WTC11 (cell line): ENCODE data around the gene CLCA1. TPM values are rescaled to one million over a fixed set of nuclear protein-coding genes. Genes with fewer than 3 reads are reported as not detected.

ENCODE experiments used
- ATAC-seq: fragments of 200-7000 bp; cut with Tn5 transposase; 2 replicates; pipeline ENCODE4 v1.10.0; 2021; ENCODE audit warnings: mild to moderate bottlenecking, moderate library complexity
- CTCF ChIA-PET: fragments of 300-600 bp; sonication (Branson Sonifier 250); formaldehyde crosslinking; loops from one replicate; lab custom pipeline; 2021; ENCODE audit warnings: antibody characterized with exemption; lab: Charles Lee
- POLR2A ChIA-PET: fragments of 350-600 bp; sonication (Branson Sonifier 250); formaldehyde crosslinking; loops from one replicate; lab custom pipeline; 2021; ENCODE audit warnings: antibody characterized with exemption; lab: Charles Lee
- DNase-seq: peaks from one replicate; pipeline ENCODE4 v3.0.0; 2021; ENCODE audit warnings: low spot score
- H3K27ac Mint-ChIP-seq: 2 replicates; pipeline ENCODE4 v1.8.0; 2021; ENCODE audit warnings: mixed read lengths
- H3K27me3 Mint-ChIP-seq: 2 replicates; pipeline ENCODE4 v1.8.0; 2021; ENCODE audit warnings: low read depth, mild to moderate bottlenecking, moderate library complexity, mixed read lengths
- H3K36me3 Mint-ChIP-seq: 2 replicates; pipeline ENCODE4 v1.8.0; 2021; ENCODE audit warnings: mixed read lengths
- H3K4me1 Mint-ChIP-seq: 2 replicates; pipeline ENCODE4 v1.8.0; 2022; ENCODE audit warnings: mixed read lengths
- H3K4me3 Mint-ChIP-seq: 2 replicates; pipeline ENCODE4 v1.8.0; 2021; ENCODE audit warnings: mild to moderate bottlenecking, moderate library complexity, mixed read lengths
- H3K9me3 Mint-ChIP-seq: 2 replicates; pipeline ENCODE4 v1.8.0; 2021; ENCODE audit warnings: mixed read lengths
- CREB1 ChIP-seq: sonication (generic); formaldehyde crosslinking; IDR thresholded peaks from 2 replicates; pipeline ENCODE4 v1.8.0; 2023; ENCODE audit warnings: mild to moderate bottlenecking, missing genetic modification reagents
- EMX1 ChIP-seq: fragments of 250-450 bp; sonication (Bioruptor Pico); IDR thresholded peaks from 2 replicates; pipeline ENCODE4 v1.8.0; 2021; ENCODE audit warnings: mild to moderate bottlenecking
- ETV6 ChIP-seq: sonication (generic); formaldehyde crosslinking; IDR thresholded peaks from 2 replicates; pipeline ENCODE4 v1.8.1; 2022; ENCODE audit warnings: mild to moderate bottlenecking, missing genetic modification reagents
- FOXP4 ChIP-seq: sonication (generic); formaldehyde crosslinking; IDR thresholded peaks from 2 replicates; pipeline ENCODE4 v1.8.0; 2022; ENCODE audit warnings: mild to moderate bottlenecking, missing genetic modification reagents
- GRHL2 ChIP-seq: fragments of 250-450 bp; sonication (Bioruptor Pico); IDR thresholded peaks from 2 replicates; pipeline ENCODE4 v1.8.0; 2022; ENCODE audit warnings: mild to moderate bottlenecking, moderate library complexity; ENCODE audit not compliant: insufficient replicate concordance, severe bottlenecking
- IRF2 ChIP-seq: sonication (generic); formaldehyde crosslinking; IDR thresholded peaks from 2 replicates; pipeline ENCODE4 v1.8.0; 2022; ENCODE audit warnings: low read depth, missing genetic modification reagents, borderline replicate concordance
- JAZF1 ChIP-seq: fragments of 250-450 bp; sonication (Bioruptor Pico); IDR thresholded peaks from 2 replicates; pipeline ENCODE4 v1.9.0; 2021; ENCODE audit warnings: moderate library complexity, mild to moderate bottlenecking, inconsistent platforms
- JUN ChIP-seq: sonication (generic); formaldehyde crosslinking; IDR thresholded peaks from 2 replicates; pipeline ENCODE4 v1.8.0; 2023; ENCODE audit warnings: mild to moderate bottlenecking, missing genetic modification reagents
- MLX ChIP-seq: sonication (generic); formaldehyde crosslinking; IDR thresholded peaks from 2 replicates; pipeline ENCODE4 v1.8.1; 2023; ENCODE audit warnings: mild to moderate bottlenecking, missing genetic modification reagents, moderate library complexity
- MYBL2 ChIP-seq: sonication (generic); formaldehyde crosslinking; IDR thresholded peaks from 2 replicates; pipeline ENCODE4 v1.8.1; 2023; ENCODE audit warnings: mild to moderate bottlenecking, moderate library complexity, missing genetic modification reagents
- OVOL2 ChIP-seq: fragments of 250-450 bp; sonication (Bioruptor Pico); IDR thresholded peaks from 2 replicates; pipeline ENCODE4 v1.9.0; 2021; ENCODE audit warnings: mild to moderate bottlenecking, borderline replicate concordance
- SP1 ChIP-seq: sonication (generic); formaldehyde crosslinking; conservative IDR thresholded peaks from 2 replicates; pipeline ENCODE4 v1.8.1; 2022; ENCODE audit warnings: missing genetic modification reagents
- TEAD4 ChIP-seq: sonication (generic); formaldehyde crosslinking; IDR thresholded peaks from 2 replicates; pipeline ENCODE4 v1.8.0; 2022; ENCODE audit warnings: mild to moderate bottlenecking, missing genetic modification reagents
- ZBTB21 ChIP-seq: sonication (generic); formaldehyde crosslinking; IDR thresholded peaks from 2 replicates; pipeline ENCODE4 v1.8.1; 2023; ENCODE audit warnings: mild to moderate bottlenecking, missing genetic modification reagents, borderline replicate concordance
- ZBTB43 ChIP-seq: sonication (generic); formaldehyde crosslinking; IDR thresholded peaks from 2 replicates; pipeline ENCODE4 v1.8.1; 2023; ENCODE audit warnings: mild to moderate bottlenecking, missing genetic modification reagents
- ZNF317 ChIP-seq: sonication (generic); formaldehyde crosslinking; IDR thresholded peaks from 2 replicates; pipeline ENCODE4 v1.8.1; 2023; ENCODE audit warnings: low read depth, mild to moderate bottlenecking, moderate library complexity, missing genetic modification reagents, borderline replicate concordance
- ZNF396 ChIP-seq: fragments of 250-450 bp; sonication (Bioruptor Pico); IDR thresholded peaks from 2 replicates; pipeline ENCODE4 v1.8.0; 2021; ENCODE audit warnings: mild to moderate bottlenecking, moderate library complexity, borderline replicate concordance
- ZSCAN18 ChIP-seq: fragments of 250-450 bp; sonication (Bioruptor Pico); IDR thresholded peaks from 2 replicates; pipeline ENCODE4 v2.1.2; 2022; ENCODE audit warnings: mild to moderate bottlenecking, moderate library complexity
- total RNA-seq: library from RNA; stranded (reverse); gene quantifications from 3 replicates; pipeline ENCODE4 v1.2.3, GENCODE V29; 2021
- TF ChIP-seq, protein P1 (sequence below): sonication (generic); formaldehyde crosslinking; IDR thresholded peaks from 2 replicates; pipeline ENCODE4 v1.8.1; 2022; ENCODE audit warnings: mild to moderate bottlenecking, moderate library complexity, missing genetic modification reagents
- TF ChIP-seq, protein P2 (sequence below): fragments of 250-450 bp; sonication (Bioruptor Pico); IDR thresholded peaks from 2 replicates; pipeline ENCODE4 v1.9.0; 2021; ENCODE audit warnings: mild to moderate bottlenecking
- TF ChIP-seq, protein P3 (sequence below): sonication (generic); formaldehyde crosslinking; IDR thresholded peaks from 2 replicates; pipeline ENCODE4 v1.8.1; 2022; ENCODE audit warnings: missing genetic modification reagents, borderline replicate concordance
- TF ChIP-seq, protein P4 (sequence below): sonication (generic); formaldehyde crosslinking; IDR thresholded peaks from 2 replicates; pipeline ENCODE4 v1.8.1; 2023; ENCODE audit warnings: mild to moderate bottlenecking, missing genetic modification reagents, moderate library complexity

CLCA1 gene
- total RNA-seq, 1 experiment from 2014 or later, result 0.11 TPM

- ATAC-seq (no peak), DNase-seq (no peak)
- H3K9me3 Mint-ChIP-seq, result no peaks in the 10 kb centered on the region
- POLR2A ChIA-PET, result no interaction called here
- H3K27ac Mint-ChIP-seq, result no peak overlapping the region
- TF ChIP-seq CREB1 (CRISPR knock-in tag) (no peak), ZBTB43 (CRISPR knock-in tag) (no peak), EMX1 (no peak)
- TF ChIP-seq, protein P1, sequence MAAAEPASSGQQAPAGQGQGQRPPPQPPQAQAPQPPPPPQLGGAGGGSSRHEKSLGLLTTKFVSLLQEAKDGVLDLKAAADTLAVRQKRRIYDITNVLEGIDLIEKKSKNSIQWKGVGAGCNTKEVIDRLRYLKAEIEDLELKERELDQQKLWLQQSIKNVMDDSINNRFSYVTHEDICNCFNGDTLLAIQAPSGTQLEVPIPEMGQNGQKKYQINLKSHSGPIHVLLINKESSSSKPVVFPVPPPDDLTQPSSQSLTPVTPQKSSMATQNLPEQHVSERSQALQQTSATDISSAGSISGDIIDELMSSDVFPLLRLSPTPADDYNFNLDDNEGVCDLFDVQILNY, result no peak
- H3K27me3 Mint-ChIP-seq, result no peaks in the 10 kb centered on the region
- no peak overlapping the region for H3K4me3 Mint-ChIP-seq
- peaks cover 5% of the 10 kb centered on the region; the same call in 1 of the 2 replicates for H3K4me1 Mint-ChIP-seq
- CTCF ChIA-PET, result interaction anchor here (1.4 to 2.1 kb wide), 4 partner anchors 10 to 231 kb away, joined by 4 to 9 read pairs (median 4); partner anchors contain the start of gene SH3GLB1
- no peaks in the 10 kb centered on the region for H3K36me3 Mint-ChIP-seq
Observed at GRCh38 chr1:86472767-86473166, 4.0 kb downstream of the CLCA1 start.

GRCh38 chr1:86477256-86477655, 8.5 kb downstream of the CLCA1 start:
- POLR2A ChIA-PET, result no interaction called here

DNA sequence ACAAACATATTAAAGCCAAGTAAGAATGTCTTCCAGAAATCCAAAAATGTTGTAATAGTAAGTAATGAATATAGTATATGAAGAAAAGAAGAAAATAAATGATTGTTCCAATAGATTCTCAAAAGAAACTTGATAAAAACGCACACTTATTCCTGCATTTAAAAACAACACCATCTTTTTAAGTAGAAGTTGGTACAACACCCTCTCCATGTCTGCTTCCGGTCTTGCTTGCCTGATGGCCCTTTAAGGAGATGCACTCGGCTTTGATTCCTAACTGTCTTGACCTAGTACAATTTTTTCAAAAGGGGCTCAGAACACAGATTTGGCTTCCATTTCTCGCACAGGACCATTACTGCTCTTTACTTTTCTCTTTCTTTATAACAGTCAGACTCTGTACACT, 9.0 kb downstream of the CLCA1 start:
- no peak overlapping the region for H3K4me3 Mint-ChIP-seq
- POLR2A ChIA-PET, result no interaction called here
- no peak overlapping the region for H3K27ac Mint-ChIP-seq
- no peaks in the 10 kb centered on the region for H3K27me3 Mint-ChIP-seq
- CTCF ChIA-PET, result no interaction called here
- H3K9me3 Mint-ChIP-seq, result no peaks in the 10 kb centered on the region; the same call in 1 of the 2 replicates
- DNase-seq, result no peak
- H3K4me1 Mint-ChIP-seq, result peaks cover 7% of the 10 kb centered on the region
- no peaks in the 10 kb centered on the region for H3K36me3 Mint-ChIP-seq
- no peak for ATAC-seq
- TF ChIP-seq, protein P2, sequence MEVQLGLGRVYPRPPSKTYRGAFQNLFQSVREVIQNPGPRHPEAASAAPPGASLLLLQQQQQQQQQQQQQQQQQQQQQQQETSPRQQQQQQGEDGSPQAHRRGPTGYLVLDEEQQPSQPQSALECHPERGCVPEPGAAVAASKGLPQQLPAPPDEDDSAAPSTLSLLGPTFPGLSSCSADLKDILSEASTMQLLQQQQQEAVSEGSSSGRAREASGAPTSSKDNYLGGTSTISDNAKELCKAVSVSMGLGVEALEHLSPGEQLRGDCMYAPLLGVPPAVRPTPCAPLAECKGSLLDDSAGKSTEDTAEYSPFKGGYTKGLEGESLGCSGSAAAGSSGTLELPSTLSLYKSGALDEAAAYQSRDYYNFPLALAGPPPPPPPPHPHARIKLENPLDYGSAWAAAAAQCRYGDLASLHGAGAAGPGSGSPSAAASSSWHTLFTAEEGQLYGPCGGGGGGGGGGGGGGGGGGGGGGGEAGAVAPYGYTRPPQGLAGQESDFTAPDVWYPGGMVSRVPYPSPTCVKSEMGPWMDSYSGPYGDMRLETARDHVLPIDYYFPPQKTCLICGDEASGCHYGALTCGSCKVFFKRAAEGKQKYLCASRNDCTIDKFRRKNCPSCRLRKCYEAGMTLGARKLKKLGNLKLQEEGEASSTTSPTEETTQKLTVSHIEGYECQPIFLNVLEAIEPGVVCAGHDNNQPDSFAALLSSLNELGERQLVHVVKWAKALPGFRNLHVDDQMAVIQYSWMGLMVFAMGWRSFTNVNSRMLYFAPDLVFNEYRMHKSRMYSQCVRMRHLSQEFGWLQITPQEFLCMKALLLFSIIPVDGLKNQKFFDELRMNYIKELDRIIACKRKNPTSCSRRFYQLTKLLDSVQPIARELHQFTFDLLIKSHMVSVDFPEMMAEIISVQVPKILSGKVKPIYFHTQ (CRISPR knock-in tag), result no peak
- TF ChIP-seq, protein P3, sequence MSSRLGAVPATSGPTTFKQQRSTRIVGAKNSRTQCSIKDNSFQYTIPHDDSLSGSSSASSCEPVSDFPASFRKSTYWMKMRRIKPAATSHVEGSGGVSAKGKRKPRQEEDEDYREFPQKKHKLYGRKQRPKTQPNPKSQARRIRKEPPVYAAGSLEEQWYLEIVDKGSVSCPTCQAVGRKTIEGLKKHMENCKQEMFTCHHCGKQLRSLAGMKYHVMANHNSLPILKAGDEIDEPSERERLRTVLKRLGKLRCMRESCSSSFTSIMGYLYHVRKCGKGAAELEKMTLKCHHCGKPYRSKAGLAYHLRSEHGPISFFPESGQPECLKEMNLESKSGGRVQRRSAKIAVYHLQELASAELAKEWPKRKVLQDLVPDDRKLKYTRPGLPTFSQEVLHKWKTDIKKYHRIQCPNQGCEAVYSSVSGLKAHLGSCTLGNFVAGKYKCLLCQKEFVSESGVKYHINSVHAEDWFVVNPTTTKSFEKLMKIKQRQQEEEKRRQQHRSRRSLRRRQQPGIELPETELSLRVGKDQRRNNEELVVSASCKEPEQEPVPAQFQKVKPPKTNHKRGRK (CRISPR knock-in tag), result no peak
- TF ChIP-seq, protein P4, sequence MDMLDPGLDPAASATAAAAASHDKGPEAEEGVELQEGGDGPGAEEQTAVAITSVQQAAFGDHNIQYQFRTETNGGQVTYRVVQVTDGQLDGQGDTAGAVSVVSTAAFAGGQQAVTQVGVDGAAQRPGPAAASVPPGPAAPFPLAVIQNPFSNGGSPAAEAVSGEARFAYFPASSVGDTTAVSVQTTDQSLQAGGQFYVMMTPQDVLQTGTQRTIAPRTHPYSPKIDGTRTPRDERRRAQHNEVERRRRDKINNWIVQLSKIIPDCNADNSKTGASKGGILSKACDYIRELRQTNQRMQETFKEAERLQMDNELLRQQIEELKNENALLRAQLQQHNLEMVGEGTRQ, result no peak
- TF ChIP-seq SP1 (CRISPR knock-in tag) (no peak), OVOL2 (CRISPR knock-in tag) (no peak)

More at GRCh38 chr1:86477256-86477655, 8.5 kb downstream of the CLCA1 start:
- H3K27me3 Mint-ChIP-seq, result no peaks in the 10 kb centered on the region
- TF ChIP-seq ZNF317 (CRISPR knock-in tag) (no peak), FOXP4 (no peak), ZBTB21 (CRISPR knock-in tag) (no peak), MYBL2 (CRISPR knock-in tag) (no peak), ETV6 (no peak), JUN (CRISPR knock-in tag) (no peak), TEAD4 (no peak), JAZF1 (CRISPR knock-in tag) (no peak), GRHL2 (CRISPR knock-in tag) (no peak), ZNF396 (CRISPR knock-in tag) (no peak), ZSCAN18 (no peak), OVOL2 (CRISPR knock-in tag) (no peak), MLX (CRISPR knock-in tag) (no peak), IRF2 (no peak)
- TF ChIP-seq, all 79 proteins: peak for 0
- H3K36me3 Mint-ChIP-seq, result no peaks in the 10 kb centered on the region
- CTCF ChIA-PET, result no interaction called here
- H3K27ac Mint-ChIP-seq, result no peak overlapping the region
- no peaks in the 10 kb centered on the region; the same call in 1 of the 2 replicates for H3K9me3 Mint-ChIP-seq
- H3K4me3 Mint-ChIP-seq, result no peak overlapping the region
- ATAC-seq (no peak), DNase-seq (no peak)
- H3K4me1 Mint-ChIP-seq, result peaks cover 5% of the 10 kb centered on the region
